ENCODE results near the gene KCNK3.
"Not testable (repeated sequence)": the region's sequence is repeated elsewhere in the genome, so short reads cannot be mapped to it uniquely, and the experiment has no call there.

DNA sequence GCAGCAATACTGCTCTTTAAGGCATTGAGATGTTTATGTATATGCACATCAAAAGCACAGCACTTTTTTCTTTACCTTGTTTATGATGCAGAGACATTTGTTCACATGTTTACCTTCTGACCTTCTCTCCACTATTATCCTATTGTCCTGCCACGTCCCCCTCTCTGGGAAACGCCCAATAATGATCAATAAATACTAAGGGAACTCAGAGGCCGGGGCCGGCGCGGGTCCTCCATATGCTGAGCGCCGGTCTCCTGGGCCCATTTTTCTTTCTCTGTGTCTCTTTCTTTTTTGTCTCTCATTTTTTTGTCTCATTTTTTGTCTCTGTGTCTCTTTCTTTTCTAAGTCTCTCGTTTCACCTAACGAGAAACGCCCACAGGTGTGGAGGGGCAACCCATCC lies 57.9 kb downstream of the KCNK3 start:
- TF ChIP-seq, protein P1, sequence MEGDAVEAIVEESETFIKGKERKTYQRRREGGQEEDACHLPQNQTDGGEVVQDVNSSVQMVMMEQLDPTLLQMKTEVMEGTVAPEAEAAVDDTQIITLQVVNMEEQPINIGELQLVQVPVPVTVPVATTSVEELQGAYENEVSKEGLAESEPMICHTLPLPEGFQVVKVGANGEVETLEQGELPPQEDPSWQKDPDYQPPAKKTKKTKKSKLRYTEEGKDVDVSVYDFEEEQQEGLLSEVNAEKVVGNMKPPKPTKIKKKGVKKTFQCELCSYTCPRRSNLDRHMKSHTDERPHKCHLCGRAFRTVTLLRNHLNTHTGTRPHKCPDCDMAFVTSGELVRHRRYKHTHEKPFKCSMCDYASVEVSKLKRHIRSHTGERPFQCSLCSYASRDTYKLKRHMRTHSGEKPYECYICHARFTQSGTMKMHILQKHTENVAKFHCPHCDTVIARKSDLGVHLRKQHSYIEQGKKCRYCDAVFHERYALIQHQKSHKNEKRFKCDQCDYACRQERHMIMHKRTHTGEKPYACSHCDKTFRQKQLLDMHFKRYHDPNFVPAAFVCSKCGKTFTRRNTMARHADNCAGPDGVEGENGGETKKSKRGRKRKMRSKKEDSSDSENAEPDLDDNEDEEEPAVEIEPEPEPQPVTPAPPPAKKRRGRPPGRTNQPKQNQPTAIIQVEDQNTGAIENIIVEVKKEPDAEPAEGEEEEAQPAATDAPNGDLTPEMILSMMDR (IDR thresholded peaks at IDR 0.05; ENCODE audit: extremely low read depth in 1 of 2, insufficient read depth in 1 of 2, low read depth in 1 of 2, low read length in 2 of 2): not testable (repeated sequence)
- TF ChIP-seq MYC (IDR thresholded peaks at IDR 0.05; ENCODE audit: low read depth, low read length); EZH2 (IDR thresholded peaks at IDR 0.05; ENCODE audit: borderline replicate concordance, low read depth, low read length, severe bottlenecking); POLR2AphosphoS5 (IDR thresholded peaks at IDR 0.05; ENCODE audit: insufficient read depth, low read depth, low read length): not testable (repeated sequence)

Measured in endothelial cell of umbilical vein (primary cell).